Keratinocyte (primary cell): Measurements from ENCODE around the gene C5AR1. TPM values are rescaled to one million over a fixed set of nuclear protein-coding genes. Genes with fewer than 3 reads are reported as not detected.
A peak's percentile ranks its signal among the peaks of the same experiment; 100 is the strongest.

Experiments
- DNase-seq: peaks from one replicate; pipeline ENCODE4 v3.0.0-alpha.2; 2011; ENCODE audit warnings: low read depth, missing footprints, low spot score
- FAIRE-seq: peaks from 2 replicates; lab custom pipeline; 2011; peaks lifted over from hg19 to GRCh38; lab: Jason Lieb, UNC
- H2AFZ ChIP-seq: 2 replicates; pipeline ENCODE4 v1.6.0; 2012; ENCODE audit warnings: low read length, control low read depth, inconsistent platforms; ENCODE audit not compliant: control insufficient read depth
- H3K27ac ChIP-seq: 2 replicates; pipeline ENCODE4 v1.5.1; 2011; ENCODE audit warnings: low read length; ENCODE audit not compliant: control insufficient read depth, insufficient read depth
- H3K27me3 ChIP-seq: 3 replicates; pipeline ENCODE4 v1.6.0; 2011; ENCODE audit warnings: low read length; ENCODE audit not compliant: control insufficient read depth, insufficient read depth; ENCODE audit errors: extremely low read depth
- H3K36me3 ChIP-seq, 2 experiments: 2 replicates in 1 of 2; 3 replicates in 1 of 2; pipeline ENCODE4 v1.5.1; 2011; ENCODE audit warnings: low read length in 2 of 2, mild to moderate bottlenecking in 1 of 2; ENCODE audit not compliant: control insufficient read depth in 2 of 2, insufficient read depth in 2 of 2; ENCODE audit errors: extremely low read depth in 1 of 2
- H3K4me1 ChIP-seq: 3 replicates; pipeline ENCODE4 v1.5.1; 2011; ENCODE audit warnings: low read length; ENCODE audit not compliant: control insufficient read depth, insufficient read depth; ENCODE audit errors: extremely low read depth
- H3K4me2 ChIP-seq: 3 replicates; pipeline ENCODE4 v1.6.0; 2011; ENCODE audit warnings: low read depth, low read length; ENCODE audit not compliant: control insufficient read depth, insufficient read depth; ENCODE audit errors: extremely low read depth
- H3K4me3 ChIP-seq, 3 experiments: fragments of 200-600 bp in 1 of 3; sonication (generic) in 1 of 3; 2 replicates in 2 of 3; 3 replicates in 1 of 3; pipeline ENCODE4 v1.5.1; 2011 to 2016; ENCODE audit warnings: low read length in 3 of 3, mild to moderate bottlenecking in 3 of 3, control low read depth in 2 of 3, inconsistent platforms in 1 of 3, low read depth in 1 of 3, mixed read lengths in 1 of 3, mixed run types in 1 of 3, moderate library complexity in 1 of 3; ENCODE audit not compliant: control insufficient read depth in 2 of 3, insufficient read depth in 2 of 3; ENCODE audit errors: extremely low read depth in 1 of 3
- H3K79me2 ChIP-seq: 2 replicates; pipeline ENCODE4 v1.6.0; 2012; ENCODE audit warnings: low read length; ENCODE audit not compliant: control insufficient read depth, insufficient read depth
- H3K9ac ChIP-seq: 3 replicates; pipeline ENCODE4 v1.6.0; 2011; ENCODE audit warnings: low read length; ENCODE audit not compliant: control insufficient read depth, insufficient read depth; ENCODE audit errors: extremely low read depth
- H3K9me1 ChIP-seq: 3 replicates; pipeline ENCODE4 v1.6.0; 2011; ENCODE audit warnings: low read length; ENCODE audit not compliant: control insufficient read depth, insufficient read depth; ENCODE audit errors: extremely low read depth
- H3K9me3 ChIP-seq: 2 replicates; pipeline ENCODE4 v1.5.1; 2012; ENCODE audit warnings: low read depth, low read length; ENCODE audit not compliant: control insufficient read depth
- H4K20me1 ChIP-seq: 3 replicates; pipeline ENCODE4 v1.6.0; 2011; ENCODE audit warnings: low read length; ENCODE audit not compliant: control insufficient read depth, insufficient read depth; ENCODE audit errors: extremely low read depth
- EZH2 ChIP-seq: IDR thresholded peaks from one replicate; pipeline ENCODE4 v1.6.1; 2012; ENCODE audit warnings: inconsistent platforms, mild to moderate bottlenecking, low read length, moderate library complexity
- dilution Hi-C: fragments of 300-500 bp; cut with MboI; formaldehyde crosslinking; loops from one replicate; pipeline ENCODE4 v1.7.0; 2020; ENCODE audit warnings: low sequenced_read_pairs; ENCODE audit not compliant: extremely low pct_ligation_motif_present
- polyA plus RNA-seq, 5 experiments: library from polyadenylated mRNA; depleted of rRNA in 3 of 5; stranded (reverse) in 3 of 5; stranded (forward) in 1 of 5; unstranded in 1 of 5; fragments of >200 nt; gene quantifications; 1 replicate in 1 of 5; 2 replicates in 3 of 5; 3 replicates in 1 of 5; pipeline versions ENCODE4 v1.2.1 to v1.2.3, GENCODE V29; 2011 to 2012; ENCODE audit warnings: missing spikeins in 2 of 5, low read depth in 1 of 5, low replicate concordance in 1 of 5
- TF ChIP-seq, protein P1 (sequence below), 3 experiments: IDR thresholded peaks in 1 of 3; conservative IDR thresholded peaks in 1 of 3; optimal IDR thresholded peaks in 1 of 3; 2 replicates in 2 of 3; 3 replicates in 1 of 3; pipeline versions ENCODE3 to v1.5.1; 2011; ENCODE audit warnings: low read length in 3 of 3, mild to moderate bottlenecking in 3 of 3, moderate library complexity in 2 of 3, control low read depth in 1 of 3, inconsistent platforms in 1 of 3; ENCODE audit not compliant: insufficient read depth in 2 of 3; ENCODE audit errors: extremely low read depth in 1 of 3

The C5AR1 gene
- polyA plus RNA-seq, 1 donor (not counting 4 experiments of a cell fraction or from before 2014, with no cell fraction given) = 0.42 TPM

DNA sequence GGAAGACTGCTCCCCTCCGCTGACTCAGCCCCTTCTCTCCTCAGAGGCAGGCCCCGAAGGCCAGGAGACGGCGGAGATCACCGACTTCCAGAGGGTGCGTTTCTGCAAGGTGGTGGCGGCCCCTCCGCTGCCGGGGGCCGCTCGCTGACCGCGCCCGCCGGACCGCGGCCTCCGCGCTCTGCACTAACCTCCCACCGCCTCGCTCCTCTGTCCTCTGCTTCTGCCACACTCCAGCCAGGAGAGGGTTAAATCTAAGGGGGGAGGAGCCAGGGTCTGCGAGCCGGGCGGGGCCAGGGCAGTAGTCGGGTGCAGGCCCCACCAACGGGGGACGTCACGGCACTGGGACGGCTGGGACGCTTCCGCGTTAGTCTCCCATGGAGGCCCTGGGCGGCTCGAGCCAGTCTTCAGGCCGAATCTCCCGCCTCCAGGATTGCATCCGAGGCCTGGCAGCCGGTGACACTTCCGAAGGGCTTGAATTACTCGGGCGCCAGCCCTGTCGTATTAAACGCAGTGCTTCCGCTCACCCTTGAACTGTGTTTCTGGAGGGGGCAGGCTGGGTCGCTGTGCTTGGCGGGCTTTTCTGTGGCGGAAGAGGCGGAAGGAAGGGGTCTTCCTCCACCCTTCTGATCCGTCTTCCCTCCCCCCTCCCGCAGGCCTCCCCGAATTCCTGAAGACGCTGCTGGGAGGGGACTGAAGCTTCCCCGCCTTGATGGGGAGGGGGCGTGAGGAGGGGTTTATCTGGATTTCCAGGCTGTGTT, 36.2 kb upstream of the C5AR1 start:
- Histone ChIP-seq H3K27ac (peak overlapping the region; percentile 94), H3K4me2 (peak overlapping the region; percentile 93), H3K9me3 (no peaks in the 10 kb centered on the region), H3K9ac (peak overlapping the region; percentile 95), H3K27me3 (no peaks in the 10 kb centered on the region), H3K36me3 (peaks cover 2 to 14% of the 10 kb centered on the region in 2 experiments), H3K9me1 (no peaks in the 10 kb centered on the region), H4K20me1 (no peaks in the 10 kb centered on the region), H3K79me2 (no peaks in the 10 kb centered on the region), H3K4me1 (peaks cover 11% of the 10 kb centered on the region), H2AFZ (peak overlapping the region; percentile 62), H3K4me3 (peak overlapping the region; percentile 60 to 88 (median 86))
- DNase-seq (no peak), FAIRE-seq (no peak)
- dilution Hi-C loops = no loop called here
- no peak for TF ChIP-seq EZH2
- TF ChIP-seq, protein P1, sequence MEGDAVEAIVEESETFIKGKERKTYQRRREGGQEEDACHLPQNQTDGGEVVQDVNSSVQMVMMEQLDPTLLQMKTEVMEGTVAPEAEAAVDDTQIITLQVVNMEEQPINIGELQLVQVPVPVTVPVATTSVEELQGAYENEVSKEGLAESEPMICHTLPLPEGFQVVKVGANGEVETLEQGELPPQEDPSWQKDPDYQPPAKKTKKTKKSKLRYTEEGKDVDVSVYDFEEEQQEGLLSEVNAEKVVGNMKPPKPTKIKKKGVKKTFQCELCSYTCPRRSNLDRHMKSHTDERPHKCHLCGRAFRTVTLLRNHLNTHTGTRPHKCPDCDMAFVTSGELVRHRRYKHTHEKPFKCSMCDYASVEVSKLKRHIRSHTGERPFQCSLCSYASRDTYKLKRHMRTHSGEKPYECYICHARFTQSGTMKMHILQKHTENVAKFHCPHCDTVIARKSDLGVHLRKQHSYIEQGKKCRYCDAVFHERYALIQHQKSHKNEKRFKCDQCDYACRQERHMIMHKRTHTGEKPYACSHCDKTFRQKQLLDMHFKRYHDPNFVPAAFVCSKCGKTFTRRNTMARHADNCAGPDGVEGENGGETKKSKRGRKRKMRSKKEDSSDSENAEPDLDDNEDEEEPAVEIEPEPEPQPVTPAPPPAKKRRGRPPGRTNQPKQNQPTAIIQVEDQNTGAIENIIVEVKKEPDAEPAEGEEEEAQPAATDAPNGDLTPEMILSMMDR (optimal IDR thresholded peaks at IDR 0.05 in 1 of 3, IDR thresholded peaks at IDR 0.05 in 1 of 3, conservative IDR thresholded peaks at IDR 0.05 in 1 of 3; ENCODE audit: extremely low read depth in 1 of 3, insufficient read depth in 2 of 3, low read length in 3 of 3) = no peak

DNA sequence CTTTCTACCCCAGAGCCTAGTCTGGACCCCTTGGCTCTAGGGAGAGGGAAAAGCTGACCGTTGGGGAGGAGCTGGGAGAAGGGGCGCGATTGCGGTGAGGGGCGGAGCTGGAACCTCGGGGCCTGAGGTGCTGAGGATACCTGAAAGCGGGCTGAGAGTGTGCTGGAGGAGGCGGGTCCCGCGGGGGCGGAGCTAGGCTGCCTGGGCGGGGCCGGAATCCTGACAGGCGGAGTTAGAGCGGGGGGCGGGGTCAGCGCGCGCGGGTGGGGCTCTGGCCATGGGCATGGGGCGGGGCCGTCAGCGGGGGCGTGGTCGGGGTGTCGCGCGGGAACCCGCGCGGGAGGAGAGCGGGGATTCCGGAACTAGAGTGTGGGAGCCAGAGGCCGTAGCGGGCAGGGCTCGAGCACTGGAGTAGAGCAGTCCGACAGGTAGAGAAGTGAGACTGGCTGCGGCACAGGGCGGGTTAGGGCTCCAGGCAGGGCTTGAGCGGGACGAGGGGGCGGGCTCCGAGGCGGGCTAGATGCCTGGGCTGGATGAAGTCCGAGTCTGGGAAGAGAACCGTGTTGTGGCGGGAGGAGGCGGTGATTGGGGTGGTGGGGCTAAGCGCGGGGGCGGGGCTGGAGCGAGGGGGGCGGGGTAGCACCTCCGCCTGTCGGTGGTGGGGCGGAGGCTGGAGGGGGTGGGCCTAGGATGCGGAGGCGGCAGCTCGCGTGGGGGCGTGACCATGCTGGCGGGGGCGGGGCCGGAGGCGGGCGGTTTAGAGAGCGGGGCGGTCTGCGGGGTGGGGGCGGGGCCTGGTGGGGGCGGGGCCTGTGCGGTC, 35.4 kb upstream of the C5AR1 start, which contains the start of gene INAFM1:
Gene INAFM1 (plus strand): TSS at position 815 of the 820 bp plus-strand sequence. CDS start 35 bp downstream, outside the sequence.
- DNase-seq = peak; percentile 72

More for the DNA sequence above, 35.4 kb upstream of the C5AR1 start, which contains the start of gene INAFM1:
- no peaks in the 10 kb centered on the region for H3K9me1 ChIP-seq
- peaks cover 2 to 14% of the 10 kb centered on the region in 2 experiments for H3K36me3 ChIP-seq
- no peaks in the 10 kb centered on the region for H3K79me2 ChIP-seq
- dilution Hi-C loops = no loop called here
- peak within 1 kb of the TSS; percentile 94 for H3K27ac ChIP-seq
- H3K9ac ChIP-seq = peak within 1 kb of the TSS; percentile 95
- peak within 1 kb of the TSS; percentile 83 for H2AFZ ChIP-seq
- no peaks in the 10 kb centered on the region for H4K20me1 ChIP-seq
- peaks cover 11% of the 10 kb centered on the region for H3K4me1 ChIP-seq
- no peaks in the 10 kb centered on the region for H3K9me3 ChIP-seq
- H3K27me3 ChIP-seq = no peaks in the 10 kb centered on the region
- TF ChIP-seq EZH2 = no peak
- TF ChIP-seq, protein P1 (optimal IDR thresholded peaks at IDR 0.05 in 1 of 3, IDR thresholded peaks at IDR 0.05 in 1 of 3, conservative IDR thresholded peaks at IDR 0.05 in 1 of 3; ENCODE audit: extremely low read depth in 1 of 3, insufficient read depth in 2 of 3, low read length in 3 of 3) = no peak
- peak; percentile 39 for FAIRE-seq
- peak within 1 kb of the TSS; percentile 93 for H3K4me2 ChIP-seq
- peak within 1 kb of the TSS; percentile 60 to 88 (median 86) for H3K4me3 ChIP-seq
